ENCODE measurements around the gene ZCCHC13. TPM values are rescaled to one million over a fixed set of nuclear protein-coding genes. Genes with fewer than 3 reads are reported as not detected.
"Not testable (repeated sequence)": the region's sequence is repeated elsewhere in the genome, so short reads cannot be mapped to it uniquely, and the experiment has no call there.

ZCCHC13 gene
- total and polyA plus RNA-seq, 2 of the 8 experiments (the other 6 are each of a cell fraction or from before 2014, with no cell fraction given) = not detected

GRCh38 chrX:74342211-74342610 lies 38.2 kb downstream of the ZCCHC13 start:
- H4K20me1 ChIP-seq (replicated peaks in 1 of 2; ENCODE audit: control insufficient read depth in 1 of 2, insufficient read depth in 2 of 2, low read length in 2 of 2); H3K36me3 ChIP-seq (ENCODE audit: control insufficient read depth in 2 of 4, insufficient read depth in 4 of 4, low read length in 3 of 4); H2BK15ac ChIP-seq (ENCODE audit: low read length); FAIRE-seq; H3K23ac ChIP-seq (ENCODE audit: insufficient read length); H3K9me3 ChIP-seq (ENCODE audit: insufficient read depth in 2 of 2, low read depth in 1 of 2, low read length in 1 of 2); H2BK5ac ChIP-seq (ENCODE audit: low read depth, low read length); H3K4me2 ChIP-seq (ENCODE audit: insufficient read depth in 1 of 2, low read depth in 2 of 2, low read length in 2 of 2); H4K8ac ChIP-seq (ENCODE audit: extremely low read depth, insufficient read depth, low read length); DNase-seq (ENCODE audit: low read depth in 1 of 2, low spot score in 2 of 2); H4K5ac ChIP-seq (ENCODE audit: insufficient read length, low read depth, low read length); H3K79me2 ChIP-seq (ENCODE audit: control insufficient read depth in 1 of 2, insufficient read depth in 2 of 2, low read length in 2 of 2); H3K27ac ChIP-seq (ENCODE audit: low read depth, low read length); H3K9ac ChIP-seq (replicated peaks in 1 of 4; ENCODE audit: extremely low read depth in 1 of 4, low read depth in 3 of 4, low read length in 3 of 4); H2AK5ac ChIP-seq (ENCODE audit: low read depth, low read length); H3K4ac ChIP-seq (replicated peaks; ENCODE audit: insufficient read length, low read depth, low read length); H3K79me1 ChIP-seq (ENCODE audit: low read depth, low read length); H3K27me3 ChIP-seq (replicated peaks in 1 of 4; ENCODE audit: control insufficient read depth in 3 of 4, extremely low read depth in 1 of 4, insufficient read depth in 3 of 4, low read length in 3 of 4); H4K91ac ChIP-seq (replicated peaks; ENCODE audit: insufficient read length, low read length); H3K56ac ChIP-seq (replicated peaks; ENCODE audit: insufficient read length, low read depth, low read length); H2BK120ac ChIP-seq (replicated peaks; ENCODE audit: low read depth, low read length); H2AFZ ChIP-seq (ENCODE audit: low read length); H3K4me3 ChIP-seq (ENCODE audit: extremely low read depth in 1 of 4, insufficient read depth in 2 of 4, low read depth in 3 of 4, low read length in 4 of 4); H3K18ac ChIP-seq (ENCODE audit: extremely low read depth, low read length); H2BK20ac ChIP-seq (ENCODE audit: low read length); H3K14ac ChIP-seq (ENCODE audit: insufficient read length); H3K23me2 ChIP-seq (ENCODE audit: low read depth, low read length); H3K4me1 ChIP-seq (replicated peaks in 1 of 4; ENCODE audit: control insufficient read depth in 3 of 4, insufficient read depth in 4 of 4, low read length in 3 of 4); H2BK12ac ChIP-seq (ENCODE audit: low read depth, low read length): not testable (repeated sequence)
- 93% methylated on average over 3 of the region's 5 CpGs; no CpG with 5 or more reads in 1 of the 2 experiments for WGBS, 2 experiments (ENCODE audit: extremely low coverage in 1 of 2, insufficient coverage in 1 of 2, insufficient read length in 1 of 2, insufficient replicate concordance in 2 of 2, low coverage in 1 of 2, low lambda C conversion rate in 2 of 2, missing lambda C conversion rate in 1 of 2)
- ChIA-PET POLR2A (ENCODE audit: partially characterized antibody) (interaction anchor here (1.2 kb wide), 1 partner anchor 82 kb away, joined by 4 read pairs; no protein-coding TSS in a partner anchor), CTCF (ENCODE audit: partially characterized antibody) (interaction anchor here (0.9 to 1.4 kb wide), 2 partner anchors 17 to 92 kb away, joined by 3 read pairs; no protein-coding TSS in a partner anchor)
